Cardiac fibroblast (primary cell): ENCODE results near the gene ASPSCR1.
"Not testable (repeated sequence)": the region's sequence is repeated elsewhere in the genome, so short reads cannot be mapped to it uniquely, and the experiment has no call there.

Experiments
- DNase-seq, 2 donors: peaks; one replicate each; pipeline versions ENCODE4 v3.0.0 to v3.0.0-alpha.2; 2010; ENCODE audit warnings: low read depth in 2 of 2
- H3K4me3 ChIP-seq, 2 donors: replicated peaks in 1 of 2; 1 replicate in 1 of 2; 2 replicates in 1 of 2; pipeline ENCODE4 v1.5.1; 2011; ENCODE audit warnings: low read depth in 2 of 2, low read length in 2 of 2, mild to moderate bottlenecking in 2 of 2, moderate library complexity in 1 of 2
- TF ChIP-seq, protein P1 (sequence below): IDR thresholded peaks from one replicate; pipeline ENCODE4 v1.5.1; 2011; ENCODE audit warnings: low read depth, mild to moderate bottlenecking, low read length, inconsistent platforms

The ASPSCR1 gene

DNA sequence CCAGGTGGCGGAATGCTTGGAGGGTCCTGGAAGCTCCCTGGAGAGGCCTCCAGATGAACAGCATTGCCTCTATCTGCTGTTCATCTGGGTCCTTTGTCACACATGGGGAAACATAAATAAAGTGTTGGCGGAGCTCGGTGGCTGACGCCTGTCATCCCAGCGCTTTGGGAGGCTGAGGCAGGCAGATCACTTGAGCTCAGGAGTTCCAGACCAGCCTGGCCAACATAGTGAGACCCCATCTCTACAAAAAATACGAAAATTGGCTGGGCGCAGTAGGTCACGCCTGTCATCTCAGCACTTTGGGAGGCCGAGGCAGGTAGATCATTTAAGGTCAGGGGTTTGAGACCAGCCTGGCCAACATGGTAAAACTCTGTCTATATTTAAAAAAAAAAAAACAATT lies 32.6 kb upstream of the ASPSCR1 start:
- TF ChIP-seq, protein P1, sequence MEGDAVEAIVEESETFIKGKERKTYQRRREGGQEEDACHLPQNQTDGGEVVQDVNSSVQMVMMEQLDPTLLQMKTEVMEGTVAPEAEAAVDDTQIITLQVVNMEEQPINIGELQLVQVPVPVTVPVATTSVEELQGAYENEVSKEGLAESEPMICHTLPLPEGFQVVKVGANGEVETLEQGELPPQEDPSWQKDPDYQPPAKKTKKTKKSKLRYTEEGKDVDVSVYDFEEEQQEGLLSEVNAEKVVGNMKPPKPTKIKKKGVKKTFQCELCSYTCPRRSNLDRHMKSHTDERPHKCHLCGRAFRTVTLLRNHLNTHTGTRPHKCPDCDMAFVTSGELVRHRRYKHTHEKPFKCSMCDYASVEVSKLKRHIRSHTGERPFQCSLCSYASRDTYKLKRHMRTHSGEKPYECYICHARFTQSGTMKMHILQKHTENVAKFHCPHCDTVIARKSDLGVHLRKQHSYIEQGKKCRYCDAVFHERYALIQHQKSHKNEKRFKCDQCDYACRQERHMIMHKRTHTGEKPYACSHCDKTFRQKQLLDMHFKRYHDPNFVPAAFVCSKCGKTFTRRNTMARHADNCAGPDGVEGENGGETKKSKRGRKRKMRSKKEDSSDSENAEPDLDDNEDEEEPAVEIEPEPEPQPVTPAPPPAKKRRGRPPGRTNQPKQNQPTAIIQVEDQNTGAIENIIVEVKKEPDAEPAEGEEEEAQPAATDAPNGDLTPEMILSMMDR: no peak
- no peak for DNase-seq
- H3K4me3 ChIP-seq: no peak overlapping the region

DNA sequence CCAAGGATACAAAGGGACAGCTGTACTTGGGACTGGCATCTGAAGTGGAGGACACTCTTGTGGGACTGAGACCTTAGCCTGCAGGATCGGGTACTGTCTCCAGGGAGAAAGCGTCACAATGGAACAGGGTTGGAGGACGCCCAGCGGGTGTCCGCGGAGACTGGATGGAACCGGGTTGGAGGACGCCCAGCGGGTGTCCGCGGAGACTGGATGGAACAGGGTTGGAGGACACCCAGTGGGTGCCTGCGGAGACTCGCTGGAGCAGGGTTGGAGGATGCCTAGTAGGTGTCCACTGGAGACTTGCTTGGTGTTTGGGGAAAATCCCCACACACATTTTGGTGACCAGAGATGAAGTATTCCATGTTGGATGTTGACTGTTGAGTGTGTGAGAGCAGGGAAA lies 30.2 kb upstream of the ASPSCR1 start, which contains the start of gene MYADML2:
TSS of gene MYADML2 (minus strand) at position 45 of the 400 bp plus-strand sequence. CDS start 5,492 bp downstream, outside the sequence.
- H3K4me3 ChIP-seq: no peak within 1 kb of the TSS
- DNase-seq: no peak
- TF ChIP-seq, protein P1: no peak

DNA sequence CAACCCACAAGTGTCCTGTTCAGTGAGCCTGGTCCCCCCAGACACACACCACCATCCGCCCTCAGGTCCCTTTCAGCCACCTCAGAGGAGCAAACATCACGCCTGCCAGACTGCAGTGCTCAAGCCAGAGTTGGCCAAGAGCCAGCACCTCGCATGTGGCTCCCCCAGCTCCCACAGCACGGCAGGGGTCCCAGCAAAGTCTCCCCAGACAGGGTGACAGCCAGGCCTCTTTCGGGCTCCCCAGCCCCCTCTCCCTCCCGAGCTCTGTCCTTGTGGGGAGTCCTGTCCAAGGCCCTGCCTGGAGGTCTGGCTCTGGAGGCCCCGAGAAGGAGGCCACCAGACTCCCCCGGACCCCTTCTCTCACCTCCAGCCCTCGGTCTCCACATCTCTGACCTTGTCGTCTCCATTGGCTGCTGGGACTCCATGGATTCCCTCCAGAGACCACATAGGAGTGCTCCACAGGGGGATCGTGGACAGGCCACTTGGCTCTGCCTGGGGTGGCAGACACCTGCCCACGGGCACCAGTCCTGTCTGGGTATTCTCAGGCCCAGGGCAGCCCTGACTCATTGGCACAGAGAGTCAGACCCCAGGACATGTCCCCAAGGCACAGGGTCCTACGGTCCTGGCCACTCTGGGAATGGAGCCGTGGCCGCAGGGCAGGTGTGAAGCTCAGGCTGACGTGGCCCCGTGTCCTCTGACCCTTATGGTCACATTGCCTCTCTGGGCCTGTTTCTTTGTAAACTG lies 28.6 kb upstream of the ASPSCR1 start:
- no peak for DNase-seq
- TF ChIP-seq, protein P1: no peak
- no peak overlapping the region for H3K4me3 ChIP-seq

DNA sequence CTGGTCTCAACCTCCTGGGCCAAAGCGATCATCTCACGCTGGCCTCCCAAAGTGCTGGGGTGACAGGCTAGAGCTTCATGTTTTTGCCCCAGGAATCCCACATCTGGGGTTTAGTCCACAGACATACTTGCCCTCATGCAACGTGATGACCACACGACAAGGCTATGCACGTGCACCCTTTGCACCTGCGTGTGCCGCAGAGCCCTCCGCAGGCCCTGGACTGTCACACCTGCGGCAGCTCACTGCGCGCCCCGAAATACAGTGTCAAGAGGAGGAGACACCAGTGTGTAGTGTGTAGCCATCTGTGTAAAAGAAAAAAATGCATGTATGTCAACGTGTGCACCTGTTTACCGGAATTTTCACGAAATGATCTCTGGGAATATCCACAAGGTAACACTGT lies 26.9 kb upstream of the ASPSCR1 start:
- TF ChIP-seq, protein P1: no peak

DNA sequence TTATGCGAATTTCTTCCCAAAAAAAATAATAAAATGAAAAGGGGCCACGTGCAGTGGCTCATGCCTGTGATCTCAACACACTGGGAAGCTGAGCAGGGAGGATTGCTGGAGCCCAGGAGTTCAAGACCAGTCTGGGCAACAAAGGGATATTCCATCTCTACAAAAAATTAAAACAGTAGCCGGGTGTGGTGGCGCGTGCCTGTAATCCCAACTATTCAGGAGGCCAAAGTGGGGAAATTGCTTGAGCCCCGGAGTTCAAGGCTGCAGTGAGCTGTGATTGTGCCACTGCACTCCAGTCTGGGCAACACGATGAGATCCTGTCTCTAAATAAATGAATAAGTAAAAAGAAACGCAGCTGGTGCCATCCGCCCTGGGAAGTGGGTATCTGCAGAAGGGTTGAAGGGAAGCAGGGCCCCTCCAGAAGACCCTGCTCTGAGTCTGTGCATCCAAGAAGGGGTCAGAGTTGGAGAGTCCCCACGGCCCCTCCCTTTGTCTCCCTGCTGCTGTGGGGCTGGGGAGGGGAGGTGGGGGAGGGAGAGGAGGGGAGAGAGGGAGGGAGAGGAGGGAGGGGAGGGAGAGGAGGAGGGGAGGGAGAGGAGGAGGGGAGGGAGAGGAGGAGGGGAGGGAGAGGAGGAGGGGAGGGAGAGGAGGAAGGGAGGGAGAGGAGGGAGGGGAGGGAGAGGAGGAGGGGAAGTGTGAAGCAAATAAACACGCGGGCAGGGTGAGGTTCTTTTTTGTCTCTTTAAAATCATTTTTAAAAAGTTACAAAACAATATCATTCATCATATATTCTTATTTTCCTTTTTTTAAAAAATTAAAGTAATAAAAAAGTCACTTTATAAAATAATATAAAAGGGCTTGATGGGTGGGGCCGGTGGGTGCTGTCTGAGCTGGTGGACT lies 25.4 kb upstream of the ASPSCR1 start:
- no peak for DNase-seq
- no peak overlapping the region for H3K4me3 ChIP-seq
- TF ChIP-seq, protein P1: no peak

More for the DNA sequence above, 26.9 kb upstream of the ASPSCR1 start:
- no peak overlapping the region for H3K4me3 ChIP-seq
- no peak for DNase-seq

DNA sequence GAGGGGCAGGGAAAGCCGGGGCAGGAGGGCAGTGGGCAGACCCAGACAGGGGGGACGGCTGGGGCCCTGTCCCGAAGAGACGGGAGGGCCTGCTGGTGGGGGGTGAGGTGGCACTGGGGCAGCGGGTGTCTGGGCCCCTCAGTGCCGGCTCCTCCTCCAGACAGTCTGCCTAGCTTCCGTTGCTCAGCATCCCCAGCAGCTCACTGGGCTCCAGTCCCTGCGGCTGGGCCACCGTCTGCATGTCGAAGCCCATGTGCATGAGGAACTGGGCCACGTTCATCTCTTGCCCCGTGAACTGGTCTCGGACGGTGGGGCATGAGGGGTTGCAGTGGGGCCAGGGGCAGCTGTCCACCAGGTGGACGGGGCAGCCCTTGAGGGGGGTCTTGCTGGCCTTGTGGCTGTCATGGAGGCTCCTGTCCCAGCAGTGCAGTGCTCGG lies 24.6 kb upstream of the ASPSCR1 start:
- no peak overlapping the region for H3K4me3 ChIP-seq
- TF ChIP-seq, protein P1: no peak
- no peak for DNase-seq

DNA sequence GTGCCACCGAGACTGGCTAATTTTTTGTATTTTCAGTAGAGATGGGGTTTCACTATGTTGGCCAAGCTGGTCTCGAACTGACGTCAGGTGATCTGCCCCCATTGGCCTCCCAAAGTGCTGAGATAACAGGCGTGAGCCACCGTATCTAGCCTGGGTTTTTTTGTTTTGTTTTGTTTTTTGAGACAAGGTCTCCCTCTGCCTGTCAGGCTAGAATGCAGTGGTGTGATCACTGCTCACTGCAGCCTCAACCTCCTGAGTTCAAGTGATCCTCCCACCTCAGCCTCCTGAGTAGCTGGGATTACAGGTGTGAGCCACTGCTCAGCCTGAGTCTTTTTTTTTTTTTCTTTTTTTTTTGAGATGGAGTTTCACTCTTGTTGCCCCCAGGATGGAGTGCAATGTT lies 24.0 kb upstream of the ASPSCR1 start:
- H3K4me3 ChIP-seq, DNase-seq: not testable (repeated sequence)
